ENCODE results near the gene CIITA.

DNA sequence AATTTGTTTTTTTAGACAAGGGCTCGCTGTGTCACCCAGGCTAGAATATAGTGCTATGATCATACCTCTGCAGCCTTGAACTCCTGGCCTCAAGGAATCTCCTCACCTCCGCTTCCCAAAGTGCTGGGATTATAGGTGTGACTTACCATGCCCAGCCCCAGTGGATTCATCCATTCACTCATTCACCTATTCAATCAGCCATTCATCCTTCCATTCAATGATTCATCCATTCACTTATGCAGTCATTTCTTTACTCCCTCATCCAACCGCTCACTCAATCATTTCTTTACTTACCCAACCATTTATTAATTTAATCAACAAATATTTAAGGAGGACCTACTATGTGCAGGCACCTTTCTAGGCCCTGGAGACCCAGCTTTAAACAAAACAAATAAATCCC lies 39.5 kb downstream of the CIITA start:
- TF ChIP-seq, protein P1, sequence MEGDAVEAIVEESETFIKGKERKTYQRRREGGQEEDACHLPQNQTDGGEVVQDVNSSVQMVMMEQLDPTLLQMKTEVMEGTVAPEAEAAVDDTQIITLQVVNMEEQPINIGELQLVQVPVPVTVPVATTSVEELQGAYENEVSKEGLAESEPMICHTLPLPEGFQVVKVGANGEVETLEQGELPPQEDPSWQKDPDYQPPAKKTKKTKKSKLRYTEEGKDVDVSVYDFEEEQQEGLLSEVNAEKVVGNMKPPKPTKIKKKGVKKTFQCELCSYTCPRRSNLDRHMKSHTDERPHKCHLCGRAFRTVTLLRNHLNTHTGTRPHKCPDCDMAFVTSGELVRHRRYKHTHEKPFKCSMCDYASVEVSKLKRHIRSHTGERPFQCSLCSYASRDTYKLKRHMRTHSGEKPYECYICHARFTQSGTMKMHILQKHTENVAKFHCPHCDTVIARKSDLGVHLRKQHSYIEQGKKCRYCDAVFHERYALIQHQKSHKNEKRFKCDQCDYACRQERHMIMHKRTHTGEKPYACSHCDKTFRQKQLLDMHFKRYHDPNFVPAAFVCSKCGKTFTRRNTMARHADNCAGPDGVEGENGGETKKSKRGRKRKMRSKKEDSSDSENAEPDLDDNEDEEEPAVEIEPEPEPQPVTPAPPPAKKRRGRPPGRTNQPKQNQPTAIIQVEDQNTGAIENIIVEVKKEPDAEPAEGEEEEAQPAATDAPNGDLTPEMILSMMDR (IDR thresholded peaks at IDR 0.05): no peak
- no peak for TF ChIP-seq POLR2AphosphoS5 (IDR thresholded peaks at IDR 0.05)
- no peak for TF ChIP-seq POLR2A (IDR thresholded peaks at IDR 0.05)
